ENCODE data around the gene HIVEP2. TPM values are rescaled to one million over a fixed set of nuclear protein-coding genes. Genes with fewer than 3 reads are reported as not detected.

The HIVEP2 gene
- total and polyA plus RNA-seq, 10 donors: 2.5 to 41.3 (median 30.3) TPM

DNA sequence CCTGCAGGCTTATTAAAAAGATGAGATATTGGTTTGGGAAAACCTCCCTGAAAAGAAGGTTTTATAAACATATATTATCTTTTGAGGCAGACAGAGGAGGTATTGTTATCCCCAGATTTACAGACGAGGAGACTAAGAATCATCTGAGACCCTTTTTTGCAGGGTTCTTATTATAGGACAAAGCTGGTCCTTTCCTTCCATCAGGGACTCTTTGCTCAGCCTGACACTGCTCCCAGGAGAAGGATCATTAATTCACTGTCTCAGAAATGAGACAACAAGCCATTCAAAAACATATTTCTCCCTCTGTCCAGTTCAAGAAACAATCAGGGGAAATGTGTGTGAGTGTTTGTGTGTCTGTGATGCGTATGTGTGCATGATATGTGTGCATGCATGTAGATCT lies 33.5 kb downstream of the HIVEP2 start:
- H3K9me3 ChIP-seq: no peaks in the 10 kb centered on the region
- 87 to 95% (median 93%) methylated on average over 2 of the region's 2 CpGs for WGBS, 5 donors
- peak overlapping the region in 1 of 8 donors; percentile 24 for H3K27ac ChIP-seq
- no peaks in the 10 kb centered on the region for H3K27me3 ChIP-seq (replicated peaks in 1 of 7)
- H3K36me3 ChIP-seq: no peaks in the 10 kb centered on the region
- intact Hi-C loops (cut with DNase I; ENCODE audit: low total_unique reads): no loop called here
- no peak for DNase-seq
- TF ChIP-seq POLR2AphosphoS5 (IDR thresholded peaks at IDR 0.05): no peak
- no peak overlapping the region for H3K4me3 ChIP-seq
- H3K4me1 ChIP-seq: peaks cover 0 to 88% (median 24%) of the 10 kb centered on the region in 6 donors

DNA sequence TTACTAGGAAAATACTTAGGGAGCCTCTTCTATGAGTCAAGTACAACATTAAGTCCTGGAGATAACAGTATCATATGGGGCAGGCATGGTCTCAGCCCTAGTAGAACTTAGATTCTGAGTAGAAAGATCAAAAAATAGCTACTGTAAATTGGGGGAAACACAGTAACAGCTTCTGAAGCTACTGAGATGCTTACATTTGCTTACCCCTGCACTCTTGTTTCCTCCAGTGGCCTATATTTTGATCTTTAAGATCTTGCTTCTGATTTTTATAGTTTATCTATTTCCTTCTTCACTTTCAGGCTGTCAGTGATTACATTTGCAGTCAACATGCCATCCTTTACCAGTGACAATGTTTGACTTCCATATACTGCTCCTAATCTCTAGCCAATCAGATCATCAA lies 35.3 kb downstream of the HIVEP2 start:
- intact Hi-C loops (cut with DNase I; ENCODE audit: low total_unique reads): no loop called here
- Histone ChIP-seq H3K9me3 (no peaks in the 10 kb centered on the region), H3K36me3 (no peaks in the 10 kb centered on the region), H3K4me3 (no peak overlapping the region), H3K27me3 (replicated peaks in 1 of 7) (no peaks in the 10 kb centered on the region), H3K4me1 (peaks cover 0 to 83% (median 18%) of the 10 kb centered on the region in 6 donors), H3K27ac (peak overlapping the region in 1 of 8 donors; percentile 18)
- TF ChIP-seq POLR2AphosphoS5 (IDR thresholded peaks at IDR 0.05) (no peak), POLR2A (IDR thresholded peaks at IDR 0.05) (no peak)
- TF ChIP-seq, protein P1, sequence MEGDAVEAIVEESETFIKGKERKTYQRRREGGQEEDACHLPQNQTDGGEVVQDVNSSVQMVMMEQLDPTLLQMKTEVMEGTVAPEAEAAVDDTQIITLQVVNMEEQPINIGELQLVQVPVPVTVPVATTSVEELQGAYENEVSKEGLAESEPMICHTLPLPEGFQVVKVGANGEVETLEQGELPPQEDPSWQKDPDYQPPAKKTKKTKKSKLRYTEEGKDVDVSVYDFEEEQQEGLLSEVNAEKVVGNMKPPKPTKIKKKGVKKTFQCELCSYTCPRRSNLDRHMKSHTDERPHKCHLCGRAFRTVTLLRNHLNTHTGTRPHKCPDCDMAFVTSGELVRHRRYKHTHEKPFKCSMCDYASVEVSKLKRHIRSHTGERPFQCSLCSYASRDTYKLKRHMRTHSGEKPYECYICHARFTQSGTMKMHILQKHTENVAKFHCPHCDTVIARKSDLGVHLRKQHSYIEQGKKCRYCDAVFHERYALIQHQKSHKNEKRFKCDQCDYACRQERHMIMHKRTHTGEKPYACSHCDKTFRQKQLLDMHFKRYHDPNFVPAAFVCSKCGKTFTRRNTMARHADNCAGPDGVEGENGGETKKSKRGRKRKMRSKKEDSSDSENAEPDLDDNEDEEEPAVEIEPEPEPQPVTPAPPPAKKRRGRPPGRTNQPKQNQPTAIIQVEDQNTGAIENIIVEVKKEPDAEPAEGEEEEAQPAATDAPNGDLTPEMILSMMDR (IDR thresholded peaks at IDR 0.05 in 8 of 11, conservative IDR thresholded peaks at IDR 0.05 in 3 of 11): no peak
- DNase-seq: no peak

DNA sequence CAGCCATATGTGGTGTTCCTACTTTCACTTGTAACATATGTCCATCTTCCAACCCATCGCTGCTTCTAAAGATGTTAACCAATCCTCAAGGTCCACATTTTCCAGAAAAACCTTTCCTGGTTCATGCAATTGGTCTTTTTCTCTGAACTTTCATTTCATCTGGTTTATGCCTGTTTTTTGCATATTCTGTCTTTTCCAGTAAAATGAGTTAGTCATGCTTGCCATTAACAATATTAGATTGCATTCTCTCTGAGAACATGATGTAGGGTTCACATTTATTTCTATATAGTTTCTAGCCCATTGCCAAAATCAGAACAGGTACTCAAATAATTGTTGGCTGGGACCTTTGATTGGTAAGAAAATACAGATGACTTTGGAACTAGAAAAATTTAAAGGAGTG lies 36.7 kb downstream of the HIVEP2 start:
- intact Hi-C loops (cut with DNase I; ENCODE audit: low total_unique reads): no loop called here
- Histone ChIP-seq H3K27me3 (replicated peaks in 1 of 7) (no peaks in the 10 kb centered on the region), H3K4me3 (no peak overlapping the region), H3K27ac (peak overlapping the region in 2 of 8 donors; percentile 65 to 79), H3K9me3 (no peaks in the 10 kb centered on the region), H3K36me3 (no peaks in the 10 kb centered on the region), H3K4me1 (peaks cover 6 to 83% (median 19%) of the 10 kb centered on the region in 6 donors)
- TF ChIP-seq POLR2AphosphoS5 (IDR thresholded peaks at IDR 0.05): no peak
- no peak for TF ChIP-seq POLR2A (IDR thresholded peaks at IDR 0.05)
- TF ChIP-seq, protein P1 (IDR thresholded peaks at IDR 0.05 in 8 of 11, conservative IDR thresholded peaks at IDR 0.05 in 3 of 11): no peak
- 95 to 100% (median 96%) methylated on average over 1 of the region's 1 CpG for WGBS, 5 donors
- no peak for DNase-seq

DNA sequence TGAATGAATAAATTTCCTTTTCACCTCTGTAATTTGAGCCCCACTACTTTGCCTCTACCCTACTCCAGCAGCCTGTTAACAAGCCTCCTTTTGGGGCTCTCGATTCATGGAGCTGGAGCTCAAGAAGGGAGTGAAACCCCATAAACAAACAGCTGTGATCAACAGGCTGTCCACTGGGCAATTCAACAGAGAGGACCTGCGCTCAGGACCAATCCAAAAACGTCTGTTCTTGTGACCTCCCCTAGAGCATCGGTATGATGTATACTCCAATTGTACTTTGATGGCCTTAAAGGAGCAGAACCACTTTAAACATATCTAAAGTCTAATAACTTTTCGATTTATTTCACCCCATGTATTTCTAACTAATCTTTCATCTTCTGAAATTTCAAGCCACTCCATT lies 37.4 kb downstream of the HIVEP2 start:
- TF ChIP-seq, protein P1 (IDR thresholded peaks at IDR 0.05 in 8 of 11, conservative IDR thresholded peaks at IDR 0.05 in 3 of 11): no peak
- TF ChIP-seq POLR2AphosphoS5 (IDR thresholded peaks at IDR 0.05): no peak
- TF ChIP-seq POLR2A (IDR thresholded peaks at IDR 0.05): no peak
- intact Hi-C loops (cut with DNase I; ENCODE audit: low total_unique reads): no loop called here
- Histone ChIP-seq H3K27me3 (replicated peaks in 1 of 7) (no peaks in the 10 kb centered on the region), H3K9me3 (no peaks in the 10 kb centered on the region), H3K36me3 (no peaks in the 10 kb centered on the region), H3K27ac (peak overlapping the region; percentile 2 to 79 (median 48)), H3K4me3 (peak overlapping the region in 1 of 8 donors; percentile 50), H3K4me1 (peaks cover 13 to 83% (median 22%) of the 10 kb centered on the region in 6 donors)
- DNase-seq: no peak
- WGBS, 5 donors: 74 to 82% (median 76%) methylated on average over 5 of the region's 5 CpGs
